NCI-H187 (cell line): Measurements from ENCODE around the gene SAXO2.
"Not testable (repeated sequence)": the region's sequence is repeated elsewhere in the genome, so short reads cannot be mapped to it uniquely, and the experiment has no call there.

ENCODE experiments used
- DNase-seq, 2 experiments: peaks; one replicate each; lab custom pipeline; 2025; lab: John Stamatoyannopoulos, UW

SAXO2 gene

GRCh38 chr15:82286475-82286874 is 23.9 kb downstream of the SAXO2 start:
- DNase-seq, result not testable (repeated sequence)

- DNase-seq, result not testable (repeated sequence)
Measured at GRCh38 chr15:82288202-82288601, 25.6 kb downstream of the SAXO2 start.

GRCh38 chr15:82292271-82292670 is 29.7 kb downstream of the SAXO2 start:
- DNase-seq, result no peak

- DNase-seq, result no peak
Measured at GRCh38 chr15:82294061-82294690, 31.6 kb downstream of the SAXO2 start.

- DNase-seq, result no peak
Measured at GRCh38 chr15:82297546-82297945, 34.9 kb downstream of the SAXO2 start.

GRCh38 chr15:82298032-82298431 is 35.4 kb downstream of the SAXO2 start:
- DNase-seq, result no peak

GRCh38 chr15:82298520-82298919 is 35.9 kb downstream of the SAXO2 start:
- DNase-seq, result no peak

GRCh38 chr15:82299511-82299914 is 36.9 kb downstream of the SAXO2 start:
- DNase-seq, result not testable (repeated sequence)

GRCh38 chr15:82300326-82300725 is 37.7 kb downstream of the SAXO2 start:
- not testable (repeated sequence) for DNase-seq

- no peak for DNase-seq
Measured at GRCh38 chr15:82300883-82301282, 38.3 kb downstream of the SAXO2 start.

GRCh38 chr15:82301296-82302016 is 38.8 kb downstream of the SAXO2 start:
- DNase-seq, result no peak

GRCh38 chr15:82303956-82304777 is 41.5 kb downstream of the SAXO2 start:
- no peak for DNase-seq

GRCh38 chr15:82304778-82305090 is 42.1 kb downstream of the SAXO2 start:
- no peak for DNase-seq

- DNase-seq, result no peak
Measured at GRCh38 chr15:82305621-82306048, 43.0 kb downstream of the SAXO2 start.

GRCh38 chr15:82306791-82307713 is 44.4 kb downstream of the SAXO2 start:
- no peak for DNase-seq

- DNase-seq, result no peak
Measured at GRCh38 chr15:82307714-82308081, 45.1 kb downstream of the SAXO2 start.

- DNase-seq, result no peak
Measured at GRCh38 chr15:82309802-82310201, 47.2 kb downstream of the SAXO2 start.

- not testable (repeated sequence) for DNase-seq
Measured at GRCh38 chr15:82311321-82311720, 48.7 kb downstream of the SAXO2 start.

- no peak for DNase-seq
Measured at GRCh38 chr15:82312586-82313349, 50.1 kb downstream of the SAXO2 start.

- DNase-seq, result no peak
Measured at GRCh38 chr15:82313446-82313845, 50.8 kb downstream of the SAXO2 start.
